PC-9 (cell line): ENCODE data around the gene ANXA1. TPM values are rescaled to one million over a fixed set of nuclear protein-coding genes. Genes with fewer than 3 reads are reported as not detected.

Source experiments
- BruUV-seq: library from RNA; stranded (reverse); fragments of 400-500 nt; replicated peaks from 2 replicates; lab custom pipeline; 2021; lab: Mats Ljungman, UMichigan
- CTCF ChIA-PET: fragments of 300-600 bp; sonication (Branson Sonifier 250); formaldehyde crosslinking; loops from one replicate; lab custom pipeline; 2022; ENCODE audit warnings: antibody characterized with exemption; lab: Charles Lee
- POLR2A ChIA-PET: fragments of 300-600 bp; sonication (Branson Sonifier 250); formaldehyde crosslinking; loops from one replicate; lab custom pipeline; 2022; ENCODE audit warnings: antibody characterized with exemption; ENCODE audit not compliant: unreplicated experiment; lab: Charles Lee
- DNase-seq, 2 experiments: peaks; one replicate each; pipeline versions ENCODE4 v3.0.0 to v3.0.0-alpha.2; 2015 to 2022; ENCODE audit warnings: mixed read lengths in 1 of 2
- H2AFZ ChIP-seq: fragments of 200-600 bp; sonication (generic); 2 replicates; pipeline ENCODE4 v1.8.1; 2017; ENCODE audit warnings: antibody characterized with exemption
- H3F3A ChIP-seq: fragments of 200-600 bp; sonication (generic); 2 replicates; pipeline ENCODE4 v1.8.1; 2017; ENCODE audit warnings: antibody characterized with exemption, mild to moderate bottlenecking, low read depth; ENCODE audit not compliant: insufficient read depth
- H3K27ac ChIP-seq: fragments of 200-600 bp; sonication (generic); 2 replicates; pipeline ENCODE4 v1.6.1; 2016; ENCODE audit warnings: mixed run types
- H3K27me3 ChIP-seq: fragments of 200-600 bp; sonication (generic); 2 replicates; pipeline ENCODE4 v1.6.1; 2016; ENCODE audit warnings: low read depth, mixed run types; ENCODE audit not compliant: insufficient read depth
- H3K36me3 ChIP-seq: fragments of 200-600 bp; sonication (generic); 2 replicates; pipeline ENCODE4 v1.6.1; 2016; ENCODE audit warnings: low read depth, mixed run types
- H3K4me1 ChIP-seq: fragments of 200-600 bp; sonication (generic); replicated peaks from 2 replicates; pipeline ENCODE4 v1.6.1; 2016; ENCODE audit warnings: mixed run types; ENCODE audit not compliant: insufficient read depth
- H3K4me2 ChIP-seq: fragments of 200-600 bp; sonication (generic); 2 replicates; pipeline ENCODE4 v1.6.1; 2017; ENCODE audit warnings: mixed run types
- H3K4me3 ChIP-seq: fragments of 200-600 bp; sonication (generic); 2 replicates; pipeline ENCODE4 v1.6.1; 2016; ENCODE audit warnings: mixed run types
- H3K79me2 ChIP-seq: fragments of 200-600 bp; sonication (generic); 2 replicates; pipeline ENCODE4 v1.6.1; 2017; ENCODE audit warnings: low read depth, mixed run types
- H3K9me2 ChIP-seq: fragments of 200-600 bp; sonication (generic); 2 replicates; pipeline ENCODE4 v1.8.1; 2017; ENCODE audit warnings: mild to moderate bottlenecking; ENCODE audit not compliant: insufficient read depth
- H3K9me3 ChIP-seq: fragments of 200-600 bp; sonication (generic); 2 replicates; pipeline ENCODE4 v1.8.1; 2016; ENCODE audit warnings: low read depth; ENCODE audit not compliant: insufficient read depth
- H4K20me1 ChIP-seq: fragments of 200-600 bp; sonication (generic); 2 replicates; pipeline ENCODE4 v1.8.1; 2017; ENCODE audit not compliant: insufficient read depth
- CTCF ChIP-seq: fragments of 200-600 bp; sonication (generic); conservative IDR thresholded peaks from 2 replicates; pipeline ENCODE4 v1.6.1; 2017; ENCODE audit warnings: mixed run types, antibody characterized with exemption, mild to moderate bottlenecking, moderate library complexity
- EZH2 ChIP-seq: fragments of 200-600 bp; sonication (generic); IDR thresholded peaks from 2 replicates; pipeline ENCODE4 v1.8.0; 2017; ENCODE audit warnings: antibody characterized with exemption, low read depth
- intact Hi-C: fragments of 100-400 bp; cut with micrococcal nuclease; formaldehyde crosslinking; loops from one replicate; pipeline ENCODE4 v1.10.0; 2022; ENCODE audit not compliant: unreplicated experiment
- total RNA-seq: library from RNA; stranded (reverse); gene quantifications from 2 replicates; pipeline ENCODE4 v1.2.3, GENCODE V29; 2021

ANXA1 gene
- total RNA-seq, 1 experiment from 2014 or later: 753 TPM

GRCh38 chr9:73160868-73161267 lies 9.2 kb downstream of the ANXA1 start:
- POLR2A ChIA-PET: interaction anchor here (0.5 to 1.0 kb wide), 3 partner anchors 10 to 16 kb away, joined by 3 to 7 read pairs (median 3); no protein-coding TSS in a partner anchor

GRCh38 chr9:73162987-73163768 lies 11.5 kb downstream of the ANXA1 start:
- intact Hi-C loops: no loop called here
- Histone ChIP-seq H3K9me2 (no peaks in the 10 kb centered on the region), H3K4me1 (no peaks in the 10 kb centered on the region), H3K27me3 (no peaks in the 10 kb centered on the region), H2AFZ (no peak overlapping the region), H3K4me2 (no peak overlapping the region), H3K27ac (no peak overlapping the region), H3K4me3 (no peak overlapping the region), H3K9me3 (no peaks in the 10 kb centered on the region), H3K36me3 (peaks cover 4% of the 10 kb centered on the region; the same call in 1 of the 2 replicates), H3F3A (no peaks in the 10 kb centered on the region), H4K20me1 (no peaks in the 10 kb centered on the region), H3K79me2 (no peaks in the 10 kb centered on the region)
- ChIA-PET POLR2A (interaction anchor here (0.6 to 0.7 kb wide), 2 partner anchors 17 to 885 kb away, joined by 6 to 10 read pairs; no protein-coding TSS in a partner anchor), CTCF (no interaction called here)
- BruUV-seq: no TSS peak
- no peak for TF ChIP-seq CTCF
- no peak for DNase-seq

More at GRCh38 chr9:73160868-73161267, 9.2 kb downstream of the ANXA1 start:
- H3K4me1 ChIP-seq: no peaks in the 10 kb centered on the region
- intact Hi-C loops: no loop called here
- H3F3A ChIP-seq: no peaks in the 10 kb centered on the region
- H3K79me2 ChIP-seq: no peaks in the 10 kb centered on the region
- no peaks in the 10 kb centered on the region for H3K9me3 ChIP-seq
- H3K27ac ChIP-seq: no peak overlapping the region
- BruUV-seq: no TSS peak
- no peaks in the 10 kb centered on the region for H3K9me2 ChIP-seq
- no peak overlapping the region for H3K4me3 ChIP-seq
- no peaks in the 10 kb centered on the region for H3K27me3 ChIP-seq
- no peaks in the 10 kb centered on the region for H4K20me1 ChIP-seq
- H3K36me3 ChIP-seq: peaks cover 7% of the 10 kb centered on the region; the same call in 1 of the 2 replicates
- no peak overlapping the region for H3K4me2 ChIP-seq
- CTCF ChIA-PET: interaction anchor here (0.5 to 1.2 kb wide), 4 partner anchors 46 to 670 kb away, joined by 3 read pairs; no protein-coding TSS in a partner anchor
- DNase-seq: no peak
- TF ChIP-seq EZH2 (no peak), CTCF (no peak)
- H2AFZ ChIP-seq: no peak overlapping the region

GRCh38 chr9:73165911-73166310 lies 14.2 kb downstream of the ANXA1 start:
- no peak for DNase-seq
- H3K79me2 ChIP-seq: no peaks in the 10 kb centered on the region
- no TSS peak for BruUV-seq
- H3K36me3 ChIP-seq: peaks cover 4% of the 10 kb centered on the region; the same call in 1 of the 2 replicates
- H3K9me3 ChIP-seq: no peaks in the 10 kb centered on the region
- ChIA-PET CTCF (interaction anchor here (0.7 to 1.8 kb wide), 2 partner anchors 58 to 62 kb away, joined by 4 to 6 read pairs; no protein-coding TSS in a partner anchor), POLR2A (no interaction called here)
- H3K4me3 ChIP-seq: no peak overlapping the region
- H4K20me1 ChIP-seq: no peaks in the 10 kb centered on the region
- 0 out of 2 replicates have a peak, but pooled peaks cover 3% of the 10 kb centered on the region for H3F3A ChIP-seq
- no peak overlapping the region for H3K4me2 ChIP-seq
- intact Hi-C loops: no loop called here
- H3K27ac ChIP-seq: no peak overlapping the region
- TF ChIP-seq EZH2 (no peak), CTCF (no peak)
- H3K9me2 ChIP-seq: no peaks in the 10 kb centered on the region
- H3K4me1 ChIP-seq: no peaks in the 10 kb centered on the region
- no peak overlapping the region for H2AFZ ChIP-seq
- no peaks in the 10 kb centered on the region for H3K27me3 ChIP-seq
